Mononuclear cell (primary cell): ENCODE data around the gene KCNMA1. TPM values are rescaled to one million over a fixed set of nuclear protein-coding genes. Genes with fewer than 3 reads are reported as not detected.

Source experiments
- H3K27me3 ChIP-seq: 2 replicates; pipeline ENCODE4 v1.6.0; 2011; ENCODE audit warnings: low read length, control low read depth; ENCODE audit not compliant: insufficient read depth
- H3K4me1 ChIP-seq: 2 replicates; pipeline ENCODE4 v1.5.1; 2011; ENCODE audit warnings: mild to moderate bottlenecking, low read length, control low read depth; ENCODE audit not compliant: insufficient read depth
- H3K4me3 ChIP-seq: 2 replicates; pipeline ENCODE4 v1.5.1; 2011; ENCODE audit warnings: mild to moderate bottlenecking, low read length, moderate library complexity
- H3K9me3 ChIP-seq: 2 replicates; pipeline ENCODE4 v1.5.1; 2011; ENCODE audit warnings: low read depth, mild to moderate bottlenecking, control low read depth, low read length
- total RNA-seq: library from RNA; depleted of rRNA; stranded (reverse); fragments of >200 nt; gene quantifications from one replicate; pipeline ENCODE4 v1.2.3, GENCODE V29; 2012

KCNMA1 gene
- total RNA-seq, 1 donor, result 0.42 TPM

- no peak overlapping the region for H3K4me3 ChIP-seq
- H3K9me3 ChIP-seq, result no peaks in the 10 kb centered on the region
- no peaks in the 10 kb centered on the region for H3K4me1 ChIP-seq
- H3K27me3 ChIP-seq, result no peaks in the 10 kb centered on the region
These were observed 265.5 kb downstream of the KCNMA1 start for GRCh38 chr10:77371848-77372799.

GRCh38 chr10:77371421-77371820, 266.2 kb downstream of the KCNMA1 start:
- H3K27me3 ChIP-seq, result no peaks in the 10 kb centered on the region
- H3K4me1 ChIP-seq, result no peaks in the 10 kb centered on the region
- no peaks in the 10 kb centered on the region for H3K9me3 ChIP-seq
- H3K4me3 ChIP-seq, result no peak overlapping the region

GRCh38 chr10:77368006-77368405, 269.6 kb downstream of the KCNMA1 start:
- Histone ChIP-seq H3K27me3 (no peaks in the 10 kb centered on the region), H3K9me3 (no peaks in the 10 kb centered on the region), H3K4me3 (no peak overlapping the region), H3K4me1 (no peaks in the 10 kb centered on the region)

GRCh38 chr10:77363210-77363609, 274.4 kb downstream of the KCNMA1 start:
- Histone ChIP-seq H3K9me3 (no peaks in the 10 kb centered on the region), H3K4me1 (no peaks in the 10 kb centered on the region), H3K27me3 (no peaks in the 10 kb centered on the region), H3K4me3 (no peak overlapping the region)

- Histone ChIP-seq H3K4me1 (no peaks in the 10 kb centered on the region), H3K9me3 (no peaks in the 10 kb centered on the region), H3K27me3 (no peaks in the 10 kb centered on the region), H3K4me3 (no peak overlapping the region)
These were observed 275.8 kb downstream of the KCNMA1 start for GRCh38 chr10:77361831-77362230.

GRCh38 chr10:77361426-77361825, 276.2 kb downstream of the KCNMA1 start:
- H3K4me1 ChIP-seq, result no peaks in the 10 kb centered on the region
- H3K27me3 ChIP-seq, result no peaks in the 10 kb centered on the region
- H3K4me3 ChIP-seq, result no peak overlapping the region
- no peaks in the 10 kb centered on the region for H3K9me3 ChIP-seq

GRCh38 chr10:77360835-77361234, 276.8 kb downstream of the KCNMA1 start:
- Histone ChIP-seq H3K27me3 (no peaks in the 10 kb centered on the region), H3K9me3 (no peaks in the 10 kb centered on the region), H3K4me3 (no peak overlapping the region), H3K4me1 (no peaks in the 10 kb centered on the region)

GRCh38 chr10:77359950-77360520, 277.6 kb downstream of the KCNMA1 start:
- no peaks in the 10 kb centered on the region for H3K4me1 ChIP-seq

GRCh38 chr10:77359287-77359691, 278.3 kb downstream of the KCNMA1 start:
- Histone ChIP-seq H3K4me3 (no peak overlapping the region), H3K9me3 (no peaks in the 10 kb centered on the region), H3K4me1 (no peaks in the 10 kb centered on the region), H3K27me3 (no peaks in the 10 kb centered on the region)

More at GRCh38 chr10:77359950-77360520, 277.6 kb downstream of the KCNMA1 start:
- H3K27me3 ChIP-seq, result no peaks in the 10 kb centered on the region
- no peak overlapping the region for H3K4me3 ChIP-seq
- H3K9me3 ChIP-seq, result no peaks in the 10 kb centered on the region

GRCh38 chr10:77358656-77359055, 279.0 kb downstream of the KCNMA1 start:
- Histone ChIP-seq H3K4me3 (no peak overlapping the region), H3K4me1 (no peaks in the 10 kb centered on the region), H3K9me3 (no peaks in the 10 kb centered on the region)

GRCh38 chr10:77357611-77358310, 279.8 kb downstream of the KCNMA1 start:
- no peaks in the 10 kb centered on the region for H3K4me1 ChIP-seq
- no peaks in the 10 kb centered on the region for H3K9me3 ChIP-seq
- H3K27me3 ChIP-seq, result no peaks in the 10 kb centered on the region
- no peak overlapping the region for H3K4me3 ChIP-seq

More at GRCh38 chr10:77358656-77359055, 279.0 kb downstream of the KCNMA1 start:
- H3K27me3 ChIP-seq, result no peaks in the 10 kb centered on the region

GRCh38 chr10:77357185-77357584, 280.4 kb downstream of the KCNMA1 start:
- Histone ChIP-seq H3K4me1 (no peaks in the 10 kb centered on the region), H3K9me3 (no peaks in the 10 kb centered on the region), H3K27me3 (no peaks in the 10 kb centered on the region), H3K4me3 (no peak overlapping the region)

- H3K9me3 ChIP-seq, result no peaks in the 10 kb centered on the region
- H3K4me1 ChIP-seq, result no peaks in the 10 kb centered on the region
- H3K4me3 ChIP-seq, result no peak overlapping the region
- no peaks in the 10 kb centered on the region for H3K27me3 ChIP-seq
These were observed 281.8 kb downstream of the KCNMA1 start for GRCh38 chr10:77355844-77356243.

GRCh38 chr10:77351386-77351785, 286.2 kb downstream of the KCNMA1 start:
- Histone ChIP-seq H3K9me3 (no peaks in the 10 kb centered on the region), H3K4me1 (no peaks in the 10 kb centered on the region), H3K27me3 (no peaks in the 10 kb centered on the region), H3K4me3 (no peak overlapping the region)

GRCh38 chr10:77350711-77351119, 286.9 kb downstream of the KCNMA1 start:
- Histone ChIP-seq H3K4me1 (no peaks in the 10 kb centered on the region), H3K4me3 (no peak overlapping the region), H3K27me3 (no peaks in the 10 kb centered on the region)

More at GRCh38 chr10:77350711-77351119, 286.9 kb downstream of the KCNMA1 start:
- H3K9me3 ChIP-seq, result no peaks in the 10 kb centered on the region
